ENCODE measurements around the gene SKAP2.

The SKAP2 gene

DNA sequence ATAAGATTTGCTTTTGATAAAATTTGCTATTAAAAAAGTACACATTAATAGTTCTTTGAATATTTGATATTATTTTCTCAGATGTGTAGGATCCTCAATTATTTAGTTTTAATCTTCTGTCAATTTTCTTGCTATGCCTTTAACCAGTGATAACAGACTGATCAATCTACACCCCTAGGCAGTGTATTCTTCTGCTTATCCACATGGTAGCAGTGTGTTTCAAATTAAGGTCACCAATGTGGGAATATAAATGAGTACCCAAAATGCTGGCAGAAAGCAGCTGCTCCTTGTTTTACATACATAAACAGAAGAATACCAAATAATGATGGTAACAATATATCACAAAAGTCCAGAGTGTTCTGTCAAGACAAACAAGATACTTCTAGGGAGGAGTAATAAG lies 87.0 kb downstream of the SKAP2 start:
- no peak overlapping the region for H3K27ac ChIP-seq (ENCODE audit: low read depth, low read length, severe bottlenecking)
- no peak overlapping the region for H3K4me3 ChIP-seq (ENCODE audit: extremely low read depth, insufficient read depth, low read length, poor library complexity, severe bottlenecking)

DNA sequence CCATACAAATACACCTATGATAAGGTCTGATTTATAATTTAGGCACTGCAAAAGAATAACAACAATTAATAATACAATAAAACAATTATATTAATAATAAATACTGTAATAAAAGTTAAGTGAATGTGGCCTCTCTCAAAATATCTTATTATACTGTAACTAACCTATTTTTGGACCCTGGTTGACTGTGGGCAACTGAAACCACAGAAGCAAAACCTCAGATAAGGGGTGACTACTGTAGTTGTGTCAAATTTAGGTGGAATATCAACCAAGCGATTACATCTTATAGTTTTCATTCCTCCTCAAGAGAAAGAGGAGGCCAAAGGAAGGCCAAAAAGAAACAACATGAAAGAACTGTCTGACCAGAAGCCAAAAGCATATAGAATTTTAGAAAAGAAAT lies 103.9 kb downstream of the SKAP2 start:
- Histone ChIP-seq H3K4me3 (ENCODE audit: extremely low read depth, insufficient read depth, low read length, poor library complexity, severe bottlenecking) (no peak overlapping the region), H3K27ac (ENCODE audit: low read depth, low read length, severe bottlenecking) (no peak overlapping the region), H3K4me1 (ENCODE audit: control insufficient read depth, insufficient read depth, low read length, poor library complexity, severe bottlenecking) (no peaks in the 10 kb centered on the region), H3K9me3 (ENCODE audit: control insufficient read depth, low read length) (no peaks in the 10 kb centered on the region), H3K36me3 (ENCODE audit: control insufficient read depth, insufficient read depth, low read length) (no peaks in the 10 kb centered on the region)
- no CpG with 5 or more reads among the region's 1 CpG for WGBS, 2 experiments (ENCODE audit: insufficient coverage in 2 of 2)

More for the DNA sequence above, 87.0 kb downstream of the SKAP2 start:
- H3K4me1 ChIP-seq (ENCODE audit: control insufficient read depth, insufficient read depth, low read length, poor library complexity, severe bottlenecking), result no peaks in the 10 kb centered on the region
- no peaks in the 10 kb centered on the region for H3K36me3 ChIP-seq (ENCODE audit: control insufficient read depth, insufficient read depth, low read length)
- no peaks in the 10 kb centered on the region for H3K9me3 ChIP-seq (ENCODE audit: control insufficient read depth, low read length)

DNA sequence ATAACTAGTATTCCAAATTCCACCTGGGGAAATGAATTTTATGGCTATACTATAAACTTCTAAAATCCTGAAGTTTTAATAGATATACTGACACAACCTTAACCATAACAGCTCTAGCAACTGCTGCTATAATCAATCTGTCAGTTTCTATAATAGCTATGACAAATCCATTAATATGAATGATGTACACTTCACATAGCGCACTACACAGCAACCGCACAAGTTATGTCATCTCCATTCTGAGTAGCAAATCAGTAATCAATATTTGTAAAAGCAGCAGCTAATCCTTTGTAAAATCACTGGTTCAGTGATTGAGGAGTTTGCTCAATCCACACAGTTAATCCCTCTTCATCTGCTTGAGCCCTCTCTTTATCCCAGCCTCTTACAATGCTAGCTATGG lies 105.3 kb downstream of the SKAP2 start:
- Histone ChIP-seq H3K4me1 (ENCODE audit: control insufficient read depth, insufficient read depth, low read length, poor library complexity, severe bottlenecking) (no peaks in the 10 kb centered on the region), H3K4me3 (ENCODE audit: extremely low read depth, insufficient read depth, low read length, poor library complexity, severe bottlenecking) (no peak overlapping the region), H3K36me3 (ENCODE audit: control insufficient read depth, insufficient read depth, low read length) (no peaks in the 10 kb centered on the region), H3K9me3 (ENCODE audit: control insufficient read depth, low read length) (no peaks in the 10 kb centered on the region), H3K27ac (ENCODE audit: low read depth, low read length, severe bottlenecking) (no peak overlapping the region)
- WGBS, 2 experiments (ENCODE audit: insufficient coverage in 2 of 2), result 100% methylated on average over 2 of the region's 2 CpGs; no CpG with 5 or more reads in 1 of the 2 experiments

DNA sequence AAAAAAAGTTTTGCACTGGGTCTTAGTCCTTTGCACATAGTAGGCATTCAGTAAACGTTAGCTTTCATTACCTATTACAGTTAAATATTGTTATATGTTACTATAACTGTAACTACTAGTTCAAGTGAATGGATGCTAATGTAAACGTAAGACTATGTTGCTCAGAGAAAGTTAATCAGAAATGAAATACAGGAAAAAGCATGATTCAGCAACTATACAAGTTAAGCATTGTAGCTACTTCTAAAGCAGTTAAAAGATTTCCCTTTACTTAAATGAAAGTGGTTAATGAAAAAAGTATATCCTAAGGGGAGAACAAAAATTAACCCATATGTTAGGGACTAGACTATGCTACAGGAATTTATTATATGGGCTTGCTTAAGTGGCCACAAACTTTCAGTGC lies 121.2 kb downstream of the SKAP2 start:
- Histone ChIP-seq H3K36me3 (ENCODE audit: control insufficient read depth, insufficient read depth, low read length) (no peaks in the 10 kb centered on the region), H3K9me3 (ENCODE audit: control insufficient read depth, low read length) (no peaks in the 10 kb centered on the region), H3K4me1 (ENCODE audit: control insufficient read depth, insufficient read depth, low read length, poor library complexity, severe bottlenecking) (no peaks in the 10 kb centered on the region), H3K4me3 (ENCODE audit: extremely low read depth, insufficient read depth, low read length, poor library complexity, severe bottlenecking) (no peak overlapping the region), H3K27ac (ENCODE audit: low read depth, low read length, severe bottlenecking) (no peak overlapping the region)
- no CpG with 5 or more reads among the region's 2 CpGs for WGBS, 2 experiments (ENCODE audit: insufficient coverage in 2 of 2)

DNA sequence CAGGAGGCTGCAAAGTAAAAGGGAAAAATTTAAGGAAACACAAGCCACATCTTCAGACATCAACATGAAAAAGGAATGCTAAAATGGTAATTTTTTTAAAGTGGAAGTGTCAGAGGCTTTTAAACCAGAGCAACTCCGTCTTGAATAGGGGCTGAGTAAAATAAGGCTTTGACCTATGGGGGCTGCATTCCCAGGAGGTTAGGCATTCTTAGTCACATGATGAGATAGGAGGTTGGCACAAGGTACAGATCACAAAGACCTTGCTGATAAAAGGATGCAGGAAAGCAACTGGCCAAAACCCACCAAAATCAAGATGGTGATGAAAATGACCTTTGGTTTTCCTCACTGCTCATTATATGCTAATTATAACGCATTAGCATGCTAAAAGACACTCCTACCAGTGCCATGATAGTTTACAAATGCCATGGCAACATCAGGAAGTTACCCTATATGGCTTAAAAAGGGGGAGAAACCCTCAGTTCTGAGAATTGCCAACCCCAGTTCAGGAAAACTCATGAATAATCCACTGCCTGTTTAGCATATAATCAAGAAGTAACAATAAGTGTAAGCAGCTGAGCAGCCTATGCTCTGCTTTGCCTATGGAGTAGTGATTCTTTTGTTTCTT lies 128.3 kb downstream of the SKAP2 start:
- Histone ChIP-seq H3K4me1 (ENCODE audit: control insufficient read depth, insufficient read depth, low read length, poor library complexity, severe bottlenecking) (no peaks in the 10 kb centered on the region), H3K36me3 (ENCODE audit: control insufficient read depth, insufficient read depth, low read length) (no peaks in the 10 kb centered on the region), H3K27ac (ENCODE audit: low read depth, low read length, severe bottlenecking) (no peak overlapping the region), H3K4me3 (ENCODE audit: extremely low read depth, insufficient read depth, low read length, poor library complexity, severe bottlenecking) (no peak overlapping the region), H3K9me3 (ENCODE audit: control insufficient read depth, low read length) (no peaks in the 10 kb centered on the region)
- WGBS, 2 experiments (ENCODE audit: insufficient coverage in 2 of 2), result 33 to 38% methylated on average over 1 of the region's 2 CpGs

DNA sequence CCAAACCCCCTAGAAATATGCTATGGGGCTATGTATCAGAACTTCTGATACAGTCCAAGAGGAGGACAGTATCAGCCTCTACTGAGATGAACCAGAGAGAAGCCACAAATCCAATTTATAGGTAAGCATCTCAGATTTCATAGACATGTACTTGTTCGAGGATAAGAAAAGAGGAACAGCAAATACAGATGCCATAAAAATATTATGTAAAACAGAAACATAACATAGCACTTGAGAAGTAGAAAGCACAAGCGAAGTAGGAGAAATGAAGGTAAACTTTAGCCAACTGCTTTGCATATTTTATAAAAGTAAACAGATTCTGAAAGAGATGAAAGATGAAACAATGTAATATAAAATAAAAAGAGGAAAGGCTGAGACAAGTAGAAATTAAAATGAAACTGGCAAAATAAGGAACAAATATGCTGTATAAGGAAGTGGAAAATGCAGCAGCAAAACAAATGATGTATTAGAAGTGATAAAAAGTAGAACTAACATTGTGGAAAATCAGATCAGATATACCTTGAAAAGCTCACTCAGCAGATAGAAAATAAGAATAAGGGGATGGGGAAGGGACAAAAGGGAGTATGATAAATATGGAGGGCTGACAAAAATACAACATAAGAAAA lies 135.1 kb downstream of the SKAP2 start:
- WGBS, 2 experiments (ENCODE audit: insufficient coverage in 2 of 2), result 100% methylated on average over 1 of the region's 2 CpGs; no CpG with 5 or more reads in 1 of the 2 experiments

DNA sequence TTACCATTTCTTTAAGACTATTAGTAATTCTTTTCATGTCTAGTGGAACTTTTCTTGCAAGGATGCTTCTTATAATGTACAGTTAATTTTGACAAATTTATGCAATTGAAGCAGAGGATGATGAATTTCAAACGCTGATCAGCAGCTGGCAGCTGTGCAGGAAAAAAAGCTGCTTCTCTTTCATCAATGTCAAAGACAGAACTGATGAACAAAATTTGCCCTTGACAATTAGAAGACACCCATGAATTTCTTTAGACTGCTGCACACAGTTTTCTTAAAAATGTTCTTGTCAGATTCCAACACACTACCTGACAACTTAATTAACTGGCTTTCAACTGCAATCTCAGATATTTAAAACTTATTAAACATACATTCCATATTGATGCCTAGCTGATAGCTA lies 138.3 kb downstream of the SKAP2 start:
- Histone ChIP-seq H3K27ac (ENCODE audit: low read depth, low read length, severe bottlenecking) (no peak overlapping the region), H3K4me1 (ENCODE audit: control insufficient read depth, insufficient read depth, low read length, poor library complexity, severe bottlenecking) (no peaks in the 10 kb centered on the region), H3K36me3 (ENCODE audit: control insufficient read depth, insufficient read depth, low read length) (no peaks in the 10 kb centered on the region), H3K9me3 (ENCODE audit: control insufficient read depth, low read length) (no peaks in the 10 kb centered on the region), H3K4me3 (ENCODE audit: extremely low read depth, insufficient read depth, low read length, poor library complexity, severe bottlenecking) (no peak overlapping the region)
- WGBS, 2 experiments (ENCODE audit: insufficient coverage in 2 of 2), result 86 to 100% methylated on average over 1 of the region's 1 CpG

More for the DNA sequence above, 135.1 kb downstream of the SKAP2 start:
- H3K27ac ChIP-seq (ENCODE audit: low read depth, low read length, severe bottlenecking), result no peak overlapping the region
- no peaks in the 10 kb centered on the region for H3K9me3 ChIP-seq (ENCODE audit: control insufficient read depth, low read length)
- no peaks in the 10 kb centered on the region for H3K36me3 ChIP-seq (ENCODE audit: control insufficient read depth, insufficient read depth, low read length)
- H3K4me3 ChIP-seq (ENCODE audit: extremely low read depth, insufficient read depth, low read length, poor library complexity, severe bottlenecking), result no peak overlapping the region
- no peaks in the 10 kb centered on the region for H3K4me1 ChIP-seq (ENCODE audit: control insufficient read depth, insufficient read depth, low read length, poor library complexity, severe bottlenecking)

DNA sequence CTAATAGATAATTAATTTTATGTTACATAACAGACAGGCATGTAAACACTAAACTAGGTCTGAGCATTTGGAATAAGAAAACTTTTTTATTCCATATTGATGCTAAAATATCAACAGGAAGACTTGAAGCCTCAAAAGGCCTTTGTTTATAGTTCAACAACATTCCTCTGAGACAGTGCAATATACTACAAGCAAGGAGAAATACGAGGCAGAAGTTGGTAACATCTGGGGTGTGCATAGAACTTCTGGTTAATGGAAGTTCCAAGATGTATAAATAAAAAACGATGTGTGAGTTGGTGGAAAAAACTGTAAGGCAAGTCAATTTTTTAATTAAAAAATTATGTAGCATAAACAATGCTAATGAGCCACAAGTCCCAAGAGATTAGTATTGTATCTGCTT lies 139.6 kb downstream of the SKAP2 start:
- H3K4me1 ChIP-seq (ENCODE audit: control insufficient read depth, insufficient read depth, low read length, poor library complexity, severe bottlenecking), result no peaks in the 10 kb centered on the region
- no peaks in the 10 kb centered on the region for H3K36me3 ChIP-seq (ENCODE audit: control insufficient read depth, insufficient read depth, low read length)
- no peak overlapping the region for H3K27ac ChIP-seq (ENCODE audit: low read depth, low read length, severe bottlenecking)
- WGBS, 2 experiments (ENCODE audit: insufficient coverage in 2 of 2), result no CpG with 5 or more reads among the region's 2 CpGs
- no peaks in the 10 kb centered on the region for H3K9me3 ChIP-seq (ENCODE audit: control insufficient read depth, low read length)
- no peak overlapping the region for H3K4me3 ChIP-seq (ENCODE audit: extremely low read depth, insufficient read depth, low read length, poor library complexity, severe bottlenecking)

DNA sequence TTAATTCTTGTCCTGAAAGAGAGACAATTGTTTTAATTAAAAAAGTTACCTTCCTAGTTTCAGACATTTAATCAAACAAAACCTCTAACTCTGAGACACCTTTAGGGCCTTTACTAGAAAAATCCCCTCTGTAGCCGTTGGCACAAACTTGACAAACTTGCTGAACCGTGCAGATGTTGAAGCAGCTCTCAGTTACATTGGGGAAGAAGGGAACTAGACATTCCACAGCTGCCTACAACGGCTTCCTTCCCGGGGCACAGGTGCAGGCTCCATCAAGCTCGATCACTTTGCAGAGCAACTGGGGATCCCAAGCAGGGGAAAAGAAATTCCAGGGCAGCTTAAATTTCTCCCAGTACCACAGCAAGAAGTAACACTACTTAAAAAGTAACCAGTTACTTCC lies 141.3 kb downstream of the SKAP2 start:
- Histone ChIP-seq H3K36me3 (ENCODE audit: control insufficient read depth, insufficient read depth, low read length) (no peaks in the 10 kb centered on the region), H3K4me1 (ENCODE audit: control insufficient read depth, insufficient read depth, low read length, poor library complexity, severe bottlenecking) (no peaks in the 10 kb centered on the region), H3K9me3 (ENCODE audit: control insufficient read depth, low read length) (no peaks in the 10 kb centered on the region), H3K4me3 (ENCODE audit: extremely low read depth, insufficient read depth, low read length, poor library complexity, severe bottlenecking) (no peak overlapping the region), H3K27ac (ENCODE audit: low read depth, low read length, severe bottlenecking) (no peak overlapping the region)
- 69 to 89% methylated on average over 4 of the region's 5 CpGs for WGBS, 2 experiments (ENCODE audit: insufficient coverage in 2 of 2)

DNA sequence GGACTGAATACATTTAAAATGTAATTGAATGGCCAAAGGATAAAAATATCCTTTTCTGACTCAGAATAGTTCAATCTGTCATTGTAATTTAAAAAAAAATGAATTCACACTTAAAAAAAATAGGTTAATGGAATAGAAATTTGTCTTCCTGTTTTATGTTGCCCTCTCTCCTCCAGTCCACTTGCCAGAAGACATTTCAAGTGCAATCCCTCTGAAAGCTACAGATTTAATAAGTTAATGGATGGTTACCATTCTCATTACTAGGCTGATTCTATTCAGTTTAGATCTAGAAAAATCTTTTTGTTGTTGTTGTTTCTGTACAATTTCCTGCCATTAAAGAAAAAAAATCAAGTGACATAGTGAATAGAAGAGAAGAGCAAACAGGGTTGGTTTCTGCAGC lies 142.9 kb downstream of the SKAP2 start:
- H3K36me3 ChIP-seq (ENCODE audit: control insufficient read depth, insufficient read depth, low read length), result no peaks in the 10 kb centered on the region
- no peaks in the 10 kb centered on the region for H3K9me3 ChIP-seq (ENCODE audit: control insufficient read depth, low read length)
- no peak overlapping the region for H3K4me3 ChIP-seq (ENCODE audit: extremely low read depth, insufficient read depth, low read length, poor library complexity, severe bottlenecking)
- no peaks in the 10 kb centered on the region for H3K4me1 ChIP-seq (ENCODE audit: control insufficient read depth, insufficient read depth, low read length, poor library complexity, severe bottlenecking)
- H3K27ac ChIP-seq (ENCODE audit: low read depth, low read length, severe bottlenecking), result no peak overlapping the region

DNA sequence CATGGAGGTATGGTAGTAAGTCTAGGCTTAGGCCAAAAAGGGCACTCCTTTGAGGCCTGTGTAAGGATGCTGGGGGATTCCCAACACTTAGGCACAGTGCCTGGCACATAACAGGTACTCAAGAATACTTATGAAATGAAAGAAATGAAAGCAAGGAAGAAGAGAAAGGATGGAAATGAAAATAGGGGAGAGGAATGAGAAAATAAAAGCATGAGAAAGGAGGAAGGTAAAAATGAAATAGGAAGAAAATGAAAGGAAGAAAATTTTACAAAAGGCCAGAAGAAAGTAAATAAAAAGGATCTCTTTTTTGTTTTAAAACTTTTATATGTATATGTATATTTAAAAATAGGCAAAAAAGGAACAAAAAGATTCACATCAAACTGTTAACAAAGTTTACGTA lies 146.3 kb downstream of the SKAP2 start:
- Histone ChIP-seq H3K36me3 (ENCODE audit: control insufficient read depth, insufficient read depth, low read length) (no peaks in the 10 kb centered on the region), H3K27ac (ENCODE audit: low read depth, low read length, severe bottlenecking) (no peak overlapping the region), H3K9me3 (ENCODE audit: control insufficient read depth, low read length) (no peaks in the 10 kb centered on the region), H3K4me3 (ENCODE audit: extremely low read depth, insufficient read depth, low read length, poor library complexity, severe bottlenecking) (no peak overlapping the region), H3K4me1 (ENCODE audit: control insufficient read depth, insufficient read depth, low read length, poor library complexity, severe bottlenecking) (no peaks in the 10 kb centered on the region)
- no CpG with 5 or more reads among the region's 1 CpG for WGBS, 2 experiments (ENCODE audit: insufficient coverage in 2 of 2)

Data from mesodermal cell (in vitro differentiated cells).